ENCODE data around the gene APOBEC3G. TPM values are rescaled to one million over a fixed set of nuclear protein-coding genes. Genes with fewer than 3 reads are reported as not detected.
A peak's percentile ranks its signal among the peaks of the same experiment; 100 is the strongest.

The APOBEC3G gene
- total RNA-seq, 4 donors from 2014 or later: 4.1 to 7.9 (median 5.5) TPM

- intact Hi-C loops (cut with DNase I): no loop called here
- DNase-seq (ENCODE audit: extremely low spot score): no peak
- 93% methylated on average over 6 of the region's 6 CpGs for WGBS
- no peak for TF ChIP-seq POLR2A (IDR thresholded peaks at IDR 0.05; ENCODE audit: low read depth)
- no peak for TF ChIP-seq POLR2AphosphoS5 (IDR thresholded peaks at IDR 0.05)
- TF ChIP-seq EP300 (IDR thresholded peaks at IDR 0.05): no peak
- no peak for TF ChIP-seq CTCF (IDR thresholded peaks at IDR 0.05)
- Histone ChIP-seq H3K36me3 (peaks cover 0 to 8% (median under 1%) of the 10 kb centered on the region in 4 donors), H3K27me3 (no peaks in the 10 kb centered on the region), H3K4me3 (no peak overlapping the region), H3K9me3 (no peaks in the 10 kb centered on the region), H3K4me1 (peaks cover 5 to 12% (median 10%) of the 10 kb centered on the region in 4 donors), H3K27ac (replicated peaks in 1 of 4) (no peak overlapping the region)
Observed at GRCh38 chr22:39087098-39087497, 10.0 kb downstream of the APOBEC3G start.

DNA sequence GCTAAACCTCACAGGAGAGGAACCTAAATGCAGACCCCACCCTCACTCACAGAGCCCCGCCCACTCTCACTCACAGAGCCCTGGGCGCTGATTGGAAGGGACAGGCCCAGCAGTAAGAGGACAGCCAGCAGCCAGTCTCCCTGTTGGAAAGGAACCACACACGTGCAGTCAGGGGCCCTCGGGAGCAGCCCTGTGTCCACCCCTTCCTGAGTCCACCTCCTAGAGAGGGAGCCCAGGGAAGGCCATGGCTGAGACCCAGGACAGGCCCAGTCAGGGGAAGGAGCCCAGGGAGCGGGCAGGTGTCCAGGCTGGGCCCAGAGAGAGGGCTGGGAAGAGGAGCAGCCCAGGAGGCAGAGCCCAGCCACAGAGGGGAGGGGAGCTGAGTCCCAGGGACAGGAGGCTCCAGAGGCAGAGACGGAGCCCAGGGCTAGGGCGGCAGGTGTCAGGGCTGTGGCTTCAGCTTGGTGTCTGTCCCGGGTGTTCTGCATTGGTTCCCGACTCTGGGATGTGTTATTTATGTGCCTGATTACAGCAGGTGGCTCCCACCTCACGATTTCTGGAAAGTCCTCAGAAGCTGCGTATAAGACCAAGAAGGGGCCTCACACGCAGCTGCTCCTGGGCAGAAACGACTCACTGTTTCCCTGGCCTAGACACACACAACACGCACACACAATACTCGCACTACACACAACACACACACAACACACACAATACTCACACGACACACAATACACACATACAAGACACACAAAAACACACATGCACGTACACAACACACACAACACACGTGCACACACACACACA, 11.0 kb downstream of the APOBEC3G start:
- H3K27ac ChIP-seq (replicated peaks in 1 of 4): peak overlapping the region in 1 of 4 donors; percentile 14
- H3K4me3 ChIP-seq: no peak overlapping the region
- no peak for TF ChIP-seq EP300 (IDR thresholded peaks at IDR 0.05)
- TF ChIP-seq CTCF (IDR thresholded peaks at IDR 0.05): no peak
- no peaks in the 10 kb centered on the region for H3K27me3 ChIP-seq
- no peaks in the 10 kb centered on the region for H3K9me3 ChIP-seq
- DNase-seq (ENCODE audit: extremely low spot score): no peak
- intact Hi-C loops (cut with DNase I): no loop called here
- no peaks in the 10 kb centered on the region for H3K36me3 ChIP-seq
- H3K4me1 ChIP-seq: peaks cover 5 to 12% (median 10%) of the 10 kb centered on the region in 4 donors
- WGBS: 55% methylated on average over 17 of the region's 18 CpGs

DNA sequence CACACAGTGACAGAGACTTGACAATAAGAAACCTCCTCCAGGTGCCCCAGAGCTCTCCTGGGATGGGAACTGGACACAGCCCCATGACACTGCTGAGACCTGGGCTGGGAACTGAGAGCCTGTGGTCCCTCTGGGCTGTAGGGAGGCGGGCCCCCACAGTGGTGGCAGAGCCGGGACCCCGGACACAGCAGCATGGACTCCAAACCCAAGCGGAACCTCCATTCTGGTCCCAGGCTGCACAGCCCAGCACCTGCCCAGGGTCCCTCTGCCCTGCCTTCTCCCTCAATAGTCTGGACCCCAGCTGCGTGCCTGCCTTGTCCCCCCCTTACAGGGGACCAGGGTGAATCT, 11.6 kb downstream of the APOBEC3G start:
- Histone ChIP-seq H3K4me1 (peaks cover 5 to 12% (median 10%) of the 10 kb centered on the region in 4 donors), H3K9me3 (no peaks in the 10 kb centered on the region), H3K4me3 (no peak overlapping the region), H3K27me3 (no peaks in the 10 kb centered on the region), H3K36me3 (no peaks in the 10 kb centered on the region), H3K27ac (replicated peaks in 1 of 4) (no peak overlapping the region)
- no peak for DNase-seq (ENCODE audit: extremely low spot score)
- no peak for TF ChIP-seq EP300 (IDR thresholded peaks at IDR 0.05)
- no peak for TF ChIP-seq POLR2A (IDR thresholded peaks at IDR 0.05; ENCODE audit: low read depth)
- no peak for TF ChIP-seq CTCF (IDR thresholded peaks at IDR 0.05)
- TF ChIP-seq POLR2AphosphoS5 (IDR thresholded peaks at IDR 0.05): no peak
- 85% methylated on average over 5 of the region's 5 CpGs for WGBS
- intact Hi-C loops (cut with DNase I): no loop called here

DNA sequence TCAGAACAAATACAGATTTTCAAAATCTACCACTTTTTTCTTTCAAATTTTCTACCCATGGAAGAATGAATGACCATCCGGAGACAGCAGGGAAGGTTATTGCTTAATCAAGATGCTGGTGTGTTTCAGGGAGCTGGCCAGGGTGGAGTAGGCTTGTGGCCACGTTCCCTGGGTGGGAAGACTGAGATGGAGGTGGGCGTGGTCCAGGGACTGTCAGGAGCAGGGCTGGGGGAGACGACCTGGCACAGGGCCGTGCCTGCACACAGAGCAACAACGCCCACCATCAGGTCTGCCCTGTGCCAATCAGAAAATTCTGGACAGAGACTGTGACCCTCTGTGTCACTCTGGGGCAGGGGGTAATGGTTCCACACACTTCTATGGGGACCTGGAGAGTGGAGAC, 12.9 kb downstream of the APOBEC3G start:
- Histone ChIP-seq H3K9me3 (no peaks in the 10 kb centered on the region), H3K36me3 (no peaks in the 10 kb centered on the region), H3K27ac (replicated peaks in 1 of 4) (no peak overlapping the region), H3K27me3 (no peaks in the 10 kb centered on the region), H3K4me3 (no peak overlapping the region), H3K4me1 (peaks cover 5 to 12% (median 10%) of the 10 kb centered on the region in 4 donors)
- DNase-seq (ENCODE audit: extremely low spot score): no peak
- TF ChIP-seq POLR2A (IDR thresholded peaks at IDR 0.05; ENCODE audit: low read depth): no peak
- no peak for TF ChIP-seq EP300 (IDR thresholded peaks at IDR 0.05)
- TF ChIP-seq CTCF (IDR thresholded peaks at IDR 0.05): no peak
- TF ChIP-seq POLR2AphosphoS5 (IDR thresholded peaks at IDR 0.05): no peak
- 85% methylated on average over 6 of the region's 6 CpGs for WGBS
- intact Hi-C loops (cut with DNase I): no loop called here

Data from esophagus muscularis mucosa (tissue), 4 donors.